ENCODE data around the gene DDX21.
"Not testable (repeated sequence)": the region's sequence is repeated elsewhere in the genome, so short reads cannot be mapped to it uniquely, and the experiment has no call there.

Gene DDX21

GRCh38 chr10:68988530-68989316, 32.8 kb downstream of the DDX21 start, which contains the start of gene KIFBP:
KIFBP (plus strand) TSS chr10:68988803; CDS start chr10:68988833, 30 bp downstream.
- DNase-seq (ENCODE audit: low read depth) = peak; percentile 59

GRCh38 chr10:68989317-68989990, 33.5 kb downstream of the DDX21 start:
- DNase-seq (ENCODE audit: low read depth) = no peak

- DNase-seq (ENCODE audit: low read depth) = no peak
Measured at GRCh38 chr10:68992636-68993440, 36.9 kb downstream of the DDX21 start.

GRCh38 chr10:68997211-68997610, 41.2 kb downstream of the DDX21 start:
- no peak for DNase-seq (ENCODE audit: low read depth)

- DNase-seq (ENCODE audit: low read depth) = no peak
Measured at GRCh38 chr10:69004821-69005220, 48.9 kb downstream of the DDX21 start.

GRCh38 chr10:69005704-69006485, 49.9 kb downstream of the DDX21 start:
- no peak for DNase-seq (ENCODE audit: low read depth)

- DNase-seq (ENCODE audit: low read depth) = no peak
Measured at GRCh38 chr10:69007260-69007659, 51.3 kb downstream of the DDX21 start.

GRCh38 chr10:69009360-69009759, 53.4 kb downstream of the DDX21 start:
- no peak for DNase-seq (ENCODE audit: low read depth)

GRCh38 chr10:69010151-69010640, 54.2 kb downstream of the DDX21 start:
- no peak for DNase-seq (ENCODE audit: low read depth)

- DNase-seq (ENCODE audit: low read depth) = not testable (repeated sequence)
Measured at GRCh38 chr10:69012778-69013177, 56.8 kb downstream of the DDX21 start.

GRCh38 chr10:69014171-69014570, 58.2 kb downstream of the DDX21 start:
- no peak for DNase-seq (ENCODE audit: low read depth)

GRCh38 chr10:69018613-69019012, 62.6 kb downstream of the DDX21 start:
- DNase-seq (ENCODE audit: low read depth) = no peak

GRCh38 chr10:69022611-69023010, 66.6 kb downstream of the DDX21 start:
- DNase-seq (ENCODE audit: low read depth) = no peak

- no peak for DNase-seq (ENCODE audit: low read depth)
Measured at GRCh38 chr10:69025370-69025896, 69.5 kb downstream of the DDX21 start.

- no peak for DNase-seq (ENCODE audit: low read depth)
Measured at GRCh38 chr10:69033256-69033655, 77.3 kb downstream of the DDX21 start.
